HCT116 (cell line): ENCODE data around the gene TULP4.

Experiments
- ATF3 ChIP-seq: IDR thresholded peaks from 2 replicates; pipeline ENCODE4 v1.6.1; 2012
- CEBPB ChIP-seq: IDR thresholded peaks from 2 replicates; pipeline ENCODE4 v1.6.1; 2012; ENCODE audit warnings: low read depth
- CTCF ChIP-seq, 3 experiments: fragments of 200-600 bp in 1 of 3; sonication (generic) in 1 of 3; IDR thresholded peaks in 2 of 3; conservative IDR thresholded peaks in 1 of 3; 2 replicates each; pipeline ENCODE4 v1.5.1; 2012 to 2017; ENCODE audit warnings: low read depth in 2 of 3, low read length in 2 of 3, antibody characterized with exemption in 1 of 3, borderline replicate concordance in 1 of 3, control low read depth in 1 of 3, mild to moderate bottlenecking in 1 of 3, mixed read lengths in 1 of 3, mixed run types in 1 of 3, moderate library complexity in 1 of 3; ENCODE audit not compliant: insufficient read depth in 1 of 3
- EZH2 ChIP-seq: fragments of 200-600 bp; sonication (generic); IDR thresholded peaks from 2 replicates; pipeline ENCODE4 v1.6.1; 2017; ENCODE audit warnings: antibody characterized with exemption, mixed run types
- EZH2phosphoT487 ChIP-seq: fragments of 200-600 bp; IDR thresholded peaks from 2 replicates; pipeline ENCODE4 v1.6.1; 2018; ENCODE audit warnings: antibody characterized with exemption, borderline replicate concordance
- JUND ChIP-seq: IDR thresholded peaks from 2 replicates; pipeline ENCODE4 v1.6.1; 2012
- MAX ChIP-seq: IDR thresholded peaks from 2 replicates; pipeline ENCODE4 v1.6.1; 2012
- POLR2A ChIP-seq: IDR thresholded peaks from 2 replicates; pipeline ENCODE4 v1.7.0; 2011; ENCODE audit warnings: borderline replicate concordance; ENCODE audit not compliant: insufficient read depth, insufficient read length; ENCODE audit errors: extremely low read depth
- RAD21 ChIP-seq: IDR thresholded peaks from 2 replicates; pipeline ENCODE4 v1.6.1; 2012; ENCODE audit warnings: low read depth, mild to moderate bottlenecking
- SIN3A ChIP-seq: IDR thresholded peaks from 2 replicates; pipeline ENCODE4 v1.6.1; 2012; ENCODE audit warnings: low read depth
- SRF ChIP-seq: IDR thresholded peaks from 2 replicates; pipeline ENCODE4 v1.6.1; 2012; ENCODE audit warnings: low read depth
- ZFX ChIP-seq: fragments of 450-650 bp; IDR thresholded peaks from 2 replicates; pipeline ENCODE4 v1.6.1; 2017

GRCh38 chr6:158531970-158532369, 219.7 kb downstream of the TULP4 start:
- TF ChIP-seq CTCF (IDR thresholded peaks at IDR 0.05 in 2 of 3, conservative IDR thresholded peaks at IDR 0.05 in 1 of 3; ENCODE audit: borderline replicate concordance in 1 of 3, insufficient read depth in 1 of 3, low read depth in 2 of 3, low read length in 2 of 3) (no peak), POLR2A (no peak), EZH2phosphoT487 (no peak), JUND (no peak), EZH2 (no peak), SRF (no peak), CEBPB (no peak), MAX (no peak), ZFX (no peak), ATF3 (no peak), RAD21 (no peak), SIN3A (no peak)
